Esophagus squamous epithelium (tissue), 5 donors: Measurements from ENCODE around the gene ZNF385B. TPM values are rescaled to one million over a fixed set of nuclear protein-coding genes. Genes with fewer than 3 reads are reported as not detected.
A peak's percentile ranks its signal among the peaks of the same experiment; 100 is the strongest.

Experiments used
- DNase-seq: peaks from one replicate; lab custom pipeline; 2025; lab: John Stamatoyannopoulos, UW
- H3K27ac ChIP-seq, 4 donors: fragments of 200-600 bp; sonication (generic); one replicate each; pipeline ENCODE4 v1.5.1; 2016 to 2019; ENCODE audit warnings: mild to moderate bottlenecking in 1 of 4
- H3K27me3 ChIP-seq, 4 donors: fragments of 200-600 bp; sonication (generic); 1 replicate in 3 of 4; 2 replicates in 1 of 4; pipeline versions ENCODE4 v1.5.1 to v1.6.0; 2017 to 2021; ENCODE audit warnings: antibody characterized with exemption in 1 of 4
- H3K36me3 ChIP-seq, 3 donors: fragments of 200-600 bp; sonication (generic); one replicate each; pipeline ENCODE4 v1.5.1; 2016 to 2019
- H3K4me1 ChIP-seq, 3 donors: fragments of 200-600 bp; sonication (generic); one replicate each; pipeline ENCODE4 v1.5.1; 2017 to 2019
- H3K4me3 ChIP-seq, 4 donors: fragments of 200-600 bp; sonication (generic); 1 replicate in 3 of 4; 2 replicates in 1 of 4; pipeline ENCODE4 v1.5.1; 2016 to 2019; ENCODE audit warnings: mild to moderate bottlenecking in 2 of 4, moderate library complexity in 1 of 4
- H3K9me3 ChIP-seq, 3 donors: fragments of 200-600 bp; sonication (generic); one replicate each; pipeline ENCODE4 v1.5.1; 2016 to 2019
- CTCF ChIP-seq, 6 experiments: fragments of 450-650 bp in 4 of 6; fragments of 200-600 bp in 2 of 6; sonication (generic) in 2 of 6; IDR thresholded peaks; one replicate each; pipeline ENCODE4 v1.5.1; 2016 to 2019; ENCODE audit warnings: antibody characterized with exemption in 6 of 6, mild to moderate bottlenecking in 4 of 6, moderate library complexity in 4 of 6
- POLR2A ChIP-seq, 4 donors: fragments of 450-650 bp; IDR thresholded peaks; one replicate each; pipeline ENCODE4 v1.6.1; 2017; ENCODE audit warnings: antibody characterized with exemption in 4 of 4, mild to moderate bottlenecking in 4 of 4, moderate library complexity in 3 of 4
- WGBS, 2 donors: methylation state at CpG; one replicate each; pipeline ENCODE4 v1.1.5; 2018; 5-methylcytosine and 5-hydroxymethylcytosine counted together
- intact Hi-C: fragments of 100-400 bp; cut with DNase I; formaldehyde crosslinking; loops from one replicate; pipeline ENCODE4 v1.15.0; 2022
- small RNA-seq, 4 donors: library from RNA; depleted of rRNA; stranded (forward); fragments of <200 nt; gene quantifications; one replicate each; pipeline ENCODE3, GENCODE V24; 2016
- total RNA-seq, 4 donors: library from RNA; depleted of rRNA; stranded (reverse); fragments of >200 nt; gene quantifications; one replicate each; pipeline ENCODE4 v1.1.0, GENCODE V29; 2016
- donor health status: DM: yes; HTN: yes; CAD: no.

The ZNF385B gene
- total RNA-seq, 4 donors from 2014 or later = 0.44 to 3.1 (median 0.44) TPM; not detected in 1

GRCh38 chr2:179412112-179412511, 449.3 kb downstream of the ZNF385B start:
- H3K27me3 ChIP-seq = no peaks in the 10 kb centered on the region
- no peak for DNase-seq
- TF ChIP-seq CTCF (IDR thresholded peaks at IDR 0.05) (no peak), POLR2A (IDR thresholded peaks at IDR 0.05) (no peak)
- H3K9me3 ChIP-seq = no peaks in the 10 kb centered on the region
- H3K36me3 ChIP-seq = no peaks in the 10 kb centered on the region
- intact Hi-C loops = no loop called here
- no peaks in the 10 kb centered on the region for H3K4me1 ChIP-seq
- no peak overlapping the region for H3K4me3 ChIP-seq
- no peak overlapping the region for H3K27ac ChIP-seq
- WGBS, 2 donors = 54 to 61% methylated on average over 3 of the region's 3 CpGs

GRCh38 chr2:179410552-179411356, 450.7 kb downstream of the ZNF385B start:
- H3K4me1 ChIP-seq = no peaks in the 10 kb centered on the region
- H3K27me3 ChIP-seq = no peaks in the 10 kb centered on the region
- no peaks in the 10 kb centered on the region for H3K9me3 ChIP-seq
- intact Hi-C loops = no loop called here
- DNase-seq = no peak
- H3K27ac ChIP-seq = no peak overlapping the region
- no peak overlapping the region for H3K4me3 ChIP-seq
- no peak for TF ChIP-seq POLR2A (IDR thresholded peaks at IDR 0.05)
- peak; percentile 40 to 71 (median 50) for TF ChIP-seq CTCF (IDR thresholded peaks at IDR 0.05)
- H3K36me3 ChIP-seq = no peaks in the 10 kb centered on the region
- WGBS, 2 donors = 30 to 34% methylated on average over 7 to 8 of the region's 8 CpGs

GRCh38 chr2:179403624-179404023, 457.8 kb downstream of the ZNF385B start:
- no peaks in the 10 kb centered on the region for H3K9me3 ChIP-seq
- intact Hi-C loops = no loop called here
- H3K36me3 ChIP-seq = no peaks in the 10 kb centered on the region
- no peak for DNase-seq
- no peaks in the 10 kb centered on the region for H3K27me3 ChIP-seq
- H3K27ac ChIP-seq = no peak overlapping the region
- H3K4me3 ChIP-seq = no peak overlapping the region
- no peak for TF ChIP-seq CTCF (IDR thresholded peaks at IDR 0.05)
- TF ChIP-seq POLR2A (IDR thresholded peaks at IDR 0.05) = no peak
- no peaks in the 10 kb centered on the region for H3K4me1 ChIP-seq

- no peak overlapping the region for H3K4me3 ChIP-seq
- intact Hi-C loops = no loop called here
- H3K27me3 ChIP-seq = no peaks in the 10 kb centered on the region
- DNase-seq = no peak
- H3K27ac ChIP-seq = no peak overlapping the region
- H3K9me3 ChIP-seq = no peaks in the 10 kb centered on the region
- TF ChIP-seq POLR2A (IDR thresholded peaks at IDR 0.05) (no peak), CTCF (IDR thresholded peaks at IDR 0.05) (no peak)
- 56 to 69% methylated on average over 2 of the region's 2 CpGs for WGBS, 2 donors
- no peaks in the 10 kb centered on the region for H3K36me3 ChIP-seq
- H3K4me1 ChIP-seq = no peaks in the 10 kb centered on the region
Measured at GRCh38 chr2:179393481-179393880, 467.9 kb downstream of the ZNF385B start.

Small RNAs within 50 kb of the gene (small RNA-seq; reads per million reads assigned to genes)
- gene MIR1258 = 0 reads per million in 4 donors

Other genes starting within 250 kb of the ZNF385B start
- 10 to 100 TPM; 11.2 to 24.4 (median 17.7) TPM for gene CWC22, start 145.7 kb upstream of the ZNF385B start, total RNA-seq